HepG2 (cell line): ENCODE measurements around the gene TMC4. TPM values are rescaled to one million over a fixed set of nuclear protein-coding genes. Genes with fewer than 3 reads are reported as not detected.

Source experiments
- ATF1 ChIP-seq: IDR thresholded peaks from 2 replicates; pipeline ENCODE4 v1.6.1; 2016; ENCODE audit warnings: mild to moderate bottlenecking, control low read depth
- DMAP1 ChIP-seq: IDR thresholded peaks from 2 replicates; pipeline ENCODE4 v1.6.1; 2016
- EEA1 ChIP-seq: sonication (generic); formaldehyde crosslinking; IDR thresholded peaks from 2 replicates; pipeline ENCODE4 v1.5.1; 2020; ENCODE audit warnings: mild to moderate bottlenecking, missing genetic modification reagents, borderline replicate concordance
- ETV5 ChIP-seq: IDR thresholded peaks from 2 replicates; pipeline ENCODE4 v1.6.1; 2018; ENCODE audit warnings: missing biosample characterization, missing genetic modification reagents, inconsistent platforms, borderline replicate concordance
- GATAD2A ChIP-seq: IDR thresholded peaks from 2 replicates; pipeline ENCODE4 v1.6.1; 2016
- IKZF5 ChIP-seq: IDR thresholded peaks from 2 replicates; pipeline ENCODE4 v1.6.1; 2018; ENCODE audit warnings: missing genetic modification reagents, mild to moderate bottlenecking, missing compliant biosample characterization
- KDM1A ChIP-seq: IDR thresholded peaks from 2 replicates; pipeline ENCODE4 v1.6.1; 2016; ENCODE audit warnings: missing compliant biosample characterization
- KDM6A ChIP-seq: IDR thresholded peaks from 2 replicates; pipeline ENCODE4 v1.6.1; 2016; ENCODE audit warnings: low read depth
- MBD4 ChIP-seq: IDR thresholded peaks from 2 replicates; pipeline ENCODE4 v1.6.1; 2012; ENCODE audit warnings: low read length, inconsistent platforms, borderline replicate concordance
- PHF21A ChIP-seq: sonication (generic); formaldehyde crosslinking; IDR thresholded peaks from 2 replicates; pipeline ENCODE4 v1.5.0; 2020; ENCODE audit warnings: mild to moderate bottlenecking, missing genetic modification reagents
- RXRA ChIP-seq: sonication (generic); formaldehyde crosslinking; IDR thresholded peaks from 2 replicates; pipeline ENCODE4 v1.5.1; 2020; ENCODE audit warnings: missing genetic modification reagents
- SATB2 ChIP-seq: sonication (generic); formaldehyde crosslinking; IDR thresholded peaks from 2 replicates; pipeline ENCODE4 v1.5.0; 2020; ENCODE audit warnings: missing genetic modification reagents
- SRSF4 ChIP-seq: fragments of 200-400 bp; formaldehyde crosslinking; IDR thresholded peaks from one replicate; pipeline ENCODE4 v1.6.1; 2018; ENCODE audit warnings: mild to moderate bottlenecking, low read depth, low read length, moderate library complexity; ENCODE audit not compliant: poor library complexity, severe bottlenecking
- THAP8 ChIP-seq: sonication (generic); formaldehyde crosslinking; IDR thresholded peaks from 2 replicates; pipeline ENCODE4 v1.5.1; 2020; ENCODE audit warnings: missing genetic modification reagents, mild to moderate bottlenecking, borderline replicate concordance
- TMF1 ChIP-seq: sonication (generic); formaldehyde crosslinking; IDR thresholded peaks from 2 replicates; pipeline ENCODE4 v1.8.1; 2022; ENCODE audit warnings: low read depth, missing genetic modification reagents
- ZFYVE20 ChIP-seq: sonication (generic); formaldehyde crosslinking; IDR thresholded peaks from 2 replicates; pipeline ENCODE4 v1.8.0; 2023; ENCODE audit warnings: low read depth, mild to moderate bottlenecking, moderate library complexity, missing genetic modification reagents, borderline replicate concordance
- ZKSCAN5 ChIP-seq: sonication (generic); formaldehyde crosslinking; IDR thresholded peaks from 2 replicates; pipeline ENCODE4 v1.5.1; 2020; ENCODE audit warnings: mild to moderate bottlenecking, missing genetic modification reagents
- ZNF281 ChIP-seq: sonication (generic); formaldehyde crosslinking; IDR thresholded peaks from 2 replicates; pipeline ENCODE4 v1.4.0; 2020; ENCODE audit warnings: missing genetic modification reagents, borderline replicate concordance
- ZNF609 ChIP-seq: sonication (generic); formaldehyde crosslinking; IDR thresholded peaks from 2 replicates; pipeline ENCODE4 v1.4.0; 2020; ENCODE audit warnings: mild to moderate bottlenecking, missing genetic modification reagents, borderline replicate concordance
- polyA plus RNA-seq, 8 experiments: library from polyadenylated mRNA; depleted of rRNA in 3 of 8; stranded (reverse) in 7 of 8; unstranded in 1 of 8; fragments of >200 nt; fragmentation: Illumina TruSeq in 4 of 8; extraction: Trizol in 4 of 8; gene quantifications; 2 replicates each; pipeline versions ENCODE4 v1.2.1 to v1.2.3, GENCODE V29; 2011 to 2016; ENCODE audit warnings: low read depth in 4 of 8, missing spikeins in 1 of 8, mixed read lengths in 1 of 8; ENCODE audit not compliant: insufficient read depth in 1 of 8
- total RNA-seq, 5 experiments: library from RNA; depleted of rRNA; stranded (reverse); fragments of >200 nt; fragmentation: Illumina TruSeq; extraction: Trizol; gene quantifications; 2 replicates each; pipeline ENCODE4 v1.2.3, GENCODE V29; 2016; ENCODE audit warnings: low read depth in 1 of 5

Gene TMC4
- total and polyA plus RNA-seq, 2 of the 13 experiments (the other 11 are each of a cell fraction or from before 2014, with no cell fraction given): 0.13 to 0.24 TPM

- TF ChIP-seq ZNF281 (CRISPR knock-in tag): peak; percentile 62; the same call in 1 of the 2 replicates
- peak; percentile 87 for TF ChIP-seq RXRA (CRISPR knock-in tag)
- no peak for TF ChIP-seq SATB2 (CRISPR knock-in tag)
- TF ChIP-seq ZNF609: peak; percentile 87
- TF ChIP-seq ETV5 (CRISPR knock-in tag): 0 out of 2 replicates have a peak, but pooled peaks have one; percentile 30
- no peak; the same call in 1 of the 2 replicates for TF ChIP-seq DMAP1 (CRISPR knock-in tag)
- no peak; the same call in 1 of the 2 replicates for TF ChIP-seq KDM1A (CRISPR knock-in tag)
- no peak for TF ChIP-seq TMF1 (CRISPR knock-in tag)
- TF ChIP-seq SRSF4: no peak
- no peak for TF ChIP-seq ATF1 (CRISPR knock-in tag)
- no peak for TF ChIP-seq MBD4
- peak; percentile 91 for TF ChIP-seq GATAD2A (CRISPR knock-in tag)
- TF ChIP-seq KDM6A: peak; percentile 72
- TF ChIP-seq ZFYVE20 (CRISPR knock-in tag): no peak
- TF ChIP-seq ZKSCAN5: 0 out of 2 replicates have a peak, but pooled peaks have one; percentile 51
- TF ChIP-seq THAP8: no peak
- 0 out of 2 replicates have a peak, but pooled peaks have one; percentile 18 for TF ChIP-seq IKZF5 (CRISPR knock-in tag)
- peak; percentile 93 for TF ChIP-seq PHF21A (CRISPR knock-in tag)
- no peak for TF ChIP-seq EEA1 (CRISPR knock-in tag)
Observed at GRCh38 chr19:54209811-54210494, 37.0 kb upstream of the TMC4 start (continued).
